Activated T-cell treated with anti-CD3 and anti-CD28 coated beads for 24 hours (primary cell): ENCODE measurements around the gene ASPSCR1.
"Not testable (repeated sequence)": the region's sequence is repeated elsewhere in the genome, so short reads cannot be mapped to it uniquely, and the experiment has no call there.

Experiments used
- DNase-seq: peaks from one replicate; pipeline ENCODE4 v3.0.0-alpha.2; 2020; ENCODE audit warnings: low read depth

Gene ASPSCR1

GRCh38 chr17:81960130-81960958, 17.1 kb upstream of the ASPSCR1 start:
- DNase-seq, result no peak

- no peak for DNase-seq
These were observed 16.3 kb upstream of the ASPSCR1 start, which contains the start of gene NOTUM for GRCh38 chr17:81961087-81961511. TSS of gene NOTUM (minus strand) at chr17:81961187. CDS start at chr17:81960909, 278 bp downstream.

DNA sequence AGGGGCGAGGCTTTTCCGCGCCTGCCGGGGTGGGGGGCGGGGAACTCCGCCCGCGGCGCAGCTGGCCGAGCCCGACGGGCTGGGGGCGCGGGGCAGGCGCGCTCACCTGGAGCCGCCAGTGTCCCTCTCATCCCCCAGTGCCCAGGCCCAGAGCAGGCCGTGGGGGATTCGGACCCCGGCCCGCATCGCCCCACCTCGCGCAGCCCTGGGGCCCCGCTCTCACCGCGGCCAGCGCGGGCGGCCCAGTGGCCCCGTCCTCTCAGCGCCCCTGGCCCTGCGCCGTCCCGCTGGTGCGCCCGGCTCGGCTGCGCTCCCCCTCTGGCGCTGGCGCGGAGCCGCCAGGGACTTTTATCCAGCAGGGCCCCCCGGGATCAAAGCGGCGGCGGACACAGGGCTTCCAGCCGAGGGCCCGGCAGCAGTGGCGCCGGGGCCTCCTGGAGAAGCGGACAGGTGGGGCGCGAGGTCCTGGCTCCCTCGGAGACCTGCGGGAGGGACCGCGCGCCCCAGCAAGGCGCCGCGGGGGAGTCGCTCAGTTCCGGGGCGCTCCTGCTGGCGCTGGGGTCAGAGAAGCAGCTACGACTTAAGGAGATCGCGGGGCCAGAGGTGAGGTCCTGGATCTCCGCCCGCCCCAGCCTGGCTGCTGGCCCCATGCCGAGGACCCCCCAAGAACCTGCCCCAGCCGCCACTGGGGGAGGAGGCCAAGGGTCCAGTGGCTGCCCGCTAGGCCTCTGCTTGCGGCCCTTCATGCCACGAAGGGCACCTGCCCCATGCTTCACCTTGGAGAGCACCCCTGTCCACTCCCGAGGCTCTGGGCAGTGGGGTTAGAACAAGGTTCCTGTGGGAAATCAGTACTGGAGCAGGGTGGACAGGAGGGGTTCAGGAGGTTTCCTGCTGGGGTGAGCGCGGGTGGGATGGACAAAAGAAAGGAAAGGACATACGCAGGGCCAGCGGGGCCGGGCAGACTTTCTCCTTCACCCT, 15.6 kb upstream of the ASPSCR1 start:
- DNase-seq, result no peak

GRCh38 chr17:81962499-81963441, 14.7 kb upstream of the ASPSCR1 start:
- DNase-seq, result no peak

DNA sequence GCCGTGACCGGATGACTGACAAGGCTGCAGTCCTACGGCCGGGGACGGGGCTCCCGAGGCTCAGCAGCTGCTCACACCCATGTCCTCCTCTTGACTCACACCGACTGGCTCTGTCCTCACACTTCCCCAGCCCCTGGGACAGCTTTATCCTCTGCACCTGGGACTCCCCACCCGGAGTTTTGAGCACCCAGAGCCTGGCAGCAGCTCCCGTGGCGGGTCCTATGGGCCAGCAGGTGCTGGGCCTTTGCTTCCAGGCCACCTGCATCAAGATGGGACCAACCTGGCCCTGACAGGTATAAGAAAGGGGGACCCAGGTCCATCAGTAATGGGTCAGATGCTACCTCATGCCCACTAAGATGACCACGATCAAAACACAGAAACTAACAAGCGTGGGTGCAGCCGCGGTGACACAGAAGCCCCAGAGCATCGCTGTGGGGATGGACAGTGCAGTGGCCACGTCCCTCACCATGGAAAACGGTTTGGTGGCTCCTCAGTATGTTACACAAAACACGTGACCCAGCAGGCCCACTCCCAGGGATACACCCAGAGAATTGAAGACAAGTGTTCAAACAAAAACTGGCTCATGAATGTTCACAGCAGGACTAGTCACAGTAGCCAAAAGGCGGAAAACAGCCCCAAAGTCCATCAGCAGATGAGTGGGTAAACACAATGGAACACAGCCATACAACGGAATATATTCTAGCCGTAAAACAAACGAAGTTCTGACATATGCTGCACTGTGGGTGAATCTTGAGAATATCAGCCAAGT, 13.2 kb upstream of the ASPSCR1 start:
- no peak for DNase-seq

- DNase-seq, result no peak
These were observed 10.8 kb upstream of the ASPSCR1 start for GRCh38 chr17:81966343-81967243.

GRCh38 chr17:81967244-81967532, 10.2 kb upstream of the ASPSCR1 start:
- no peak for DNase-seq

DNA sequence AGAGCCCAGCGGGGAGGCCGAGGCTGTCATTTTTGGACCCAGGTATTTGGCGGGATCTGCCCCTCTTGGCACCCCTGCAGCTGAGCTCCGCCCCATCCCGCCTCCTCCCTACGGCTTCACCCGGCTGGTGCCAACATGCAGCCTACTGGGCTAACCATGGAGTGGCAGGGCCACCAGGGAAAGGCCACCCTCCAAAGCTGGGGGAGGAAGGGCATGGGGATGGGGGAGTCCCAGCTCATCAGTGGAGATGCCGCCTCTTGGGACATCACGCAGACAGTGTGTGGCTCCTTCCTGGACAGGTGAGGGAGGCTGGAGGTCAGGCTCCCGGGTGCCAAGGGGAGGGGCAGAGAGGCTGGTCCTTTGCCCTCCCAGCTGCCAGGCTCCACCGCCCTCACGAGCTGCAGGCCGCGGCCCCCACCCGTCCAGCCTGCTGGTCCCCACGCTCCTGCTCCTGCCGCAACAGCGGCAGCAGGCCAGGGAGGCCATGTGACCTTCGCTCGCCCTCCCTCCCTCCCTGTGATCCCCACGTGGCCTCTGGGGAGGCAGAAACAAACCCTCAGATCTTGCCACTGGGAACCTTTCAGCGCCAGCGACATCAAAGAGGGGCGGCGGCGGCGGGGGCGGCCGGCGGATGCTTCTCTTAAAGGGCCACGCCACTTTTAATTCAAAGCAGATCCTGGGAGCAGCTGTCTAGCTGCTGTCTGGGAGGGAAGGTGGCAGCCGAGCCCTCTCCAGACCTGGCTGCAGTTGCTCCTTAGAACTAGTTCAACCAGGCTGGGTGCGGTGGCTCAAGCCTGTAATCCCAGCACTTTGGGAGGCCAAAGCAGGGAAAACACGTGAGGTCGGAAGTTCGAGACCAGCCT, 9.7 kb upstream of the ASPSCR1 start:
- peak; percentile 81 for DNase-seq

GRCh38 chr17:81968396-81968745, 9.1 kb upstream of the ASPSCR1 start:
- no peak for DNase-seq

DNA sequence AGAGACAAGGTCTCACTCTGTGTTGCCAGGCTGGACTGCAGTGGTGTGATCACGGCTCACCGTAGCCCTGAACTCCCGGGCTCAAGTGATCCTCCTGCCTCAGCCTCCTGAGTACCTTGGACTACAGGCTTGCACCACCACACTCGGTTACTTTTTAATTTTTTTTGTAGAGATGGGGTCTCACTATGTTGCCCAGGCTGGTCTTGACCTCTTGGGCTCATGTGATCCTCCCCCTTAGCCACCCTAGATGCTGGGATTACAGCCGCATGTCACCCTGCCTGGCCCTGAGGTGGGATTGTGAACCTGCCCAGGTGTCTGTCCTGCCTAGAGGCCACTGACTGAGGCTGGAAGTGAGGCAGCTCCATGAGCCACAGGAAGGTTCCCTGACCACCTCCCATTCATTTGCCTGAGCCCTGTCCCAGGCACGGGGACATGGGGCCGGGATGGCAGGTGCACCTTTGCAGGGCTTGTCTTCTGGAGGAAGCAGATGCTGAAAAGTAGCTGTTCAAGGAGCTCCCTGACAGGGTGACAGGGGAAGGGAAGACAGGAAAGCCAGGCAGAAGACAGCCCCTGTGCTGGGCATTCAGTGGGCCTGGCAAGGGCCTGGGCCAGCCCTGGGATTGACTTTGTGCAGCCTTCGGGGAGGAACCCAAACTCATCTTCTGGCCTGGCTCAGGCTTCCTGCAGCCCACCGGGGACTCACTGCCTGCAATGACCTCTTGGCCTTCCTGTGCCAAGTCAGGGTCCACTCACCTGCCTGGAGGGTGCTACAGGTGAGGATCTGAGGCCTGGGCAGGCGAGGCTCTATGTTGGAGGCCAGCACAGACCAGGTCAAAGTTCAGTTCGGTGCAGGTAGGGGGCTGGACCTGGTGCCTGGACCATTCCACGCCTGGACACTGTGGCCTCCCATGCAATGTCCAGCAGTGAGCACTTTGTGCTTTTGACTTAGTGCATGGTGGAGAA, 8.3 kb upstream of the ASPSCR1 start:
- no peak for DNase-seq

DNA sequence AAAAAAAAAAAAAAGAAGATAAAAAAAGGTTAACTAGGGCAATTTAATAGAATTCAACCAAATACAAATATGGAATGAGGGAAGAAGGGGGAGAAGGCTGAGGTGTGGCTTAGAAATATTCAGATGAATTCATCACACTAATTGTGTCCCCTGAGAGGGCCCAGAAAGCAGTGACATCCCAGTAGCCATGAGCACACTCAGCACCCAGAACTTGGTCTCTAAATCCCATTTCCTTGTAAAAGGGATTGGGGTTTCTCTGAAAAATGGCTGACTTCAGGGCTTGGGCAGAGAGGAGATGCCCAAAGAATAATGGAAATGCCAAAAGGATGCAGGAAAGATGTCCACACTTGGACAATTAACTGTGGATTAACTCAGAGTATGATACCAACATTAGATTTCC, 4.0 kb upstream of the ASPSCR1 start:
- no peak for DNase-seq

GRCh38 chr17:81976332-81977210, 858 bp upstream of the ASPSCR1 start:
- peak; percentile 24 for DNase-seq

DNA sequence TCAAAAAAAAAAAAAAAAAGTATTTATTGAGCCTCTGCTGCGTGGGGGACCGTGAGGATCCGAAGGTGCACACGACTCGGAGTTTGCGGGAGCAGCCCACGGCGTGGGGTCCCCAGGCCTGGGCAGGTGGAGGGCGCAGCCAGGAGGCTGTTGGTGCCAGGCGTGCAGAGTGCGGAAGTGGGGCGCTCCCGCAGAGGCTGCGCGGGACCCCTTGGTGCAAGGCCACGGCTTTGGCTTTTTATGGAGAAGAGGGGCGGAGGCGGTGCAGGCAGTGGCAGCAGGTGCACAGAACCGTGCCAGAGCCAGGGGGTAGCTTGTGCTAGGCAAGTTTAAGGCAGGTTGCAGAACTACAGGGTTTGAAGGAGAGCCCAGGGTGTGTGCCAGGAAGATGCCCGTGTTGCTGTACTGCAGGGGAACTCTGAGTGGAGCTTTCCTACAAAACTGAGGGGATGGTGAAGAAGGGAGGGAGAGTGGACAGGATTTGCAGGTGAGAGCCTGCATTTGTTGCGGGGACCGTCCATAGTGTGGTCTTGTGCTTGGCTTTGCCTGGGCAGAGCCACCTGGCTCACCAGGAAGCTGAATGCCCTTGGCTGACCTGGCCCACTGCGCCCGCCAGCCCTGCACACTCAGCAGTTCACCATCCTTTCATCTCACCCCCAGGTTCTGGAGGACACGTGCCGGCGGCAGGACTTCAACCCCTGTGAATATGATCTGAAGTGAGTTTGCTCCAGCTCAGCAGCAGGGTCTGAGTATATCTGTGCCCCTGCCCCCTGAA, 1.3 kb downstream of the ASPSCR1 start:
- no peak for DNase-seq

- no peak for DNase-seq
These were observed 2.7 kb downstream of the ASPSCR1 start for GRCh38 chr17:81980122-81980521.

- DNase-seq, result no peak
These were observed 3.4 kb downstream of the ASPSCR1 start for GRCh38 chr17:81980707-81981343.

GRCh38 chr17:81981511-81981910, 4.1 kb downstream of the ASPSCR1 start:
- DNase-seq, result not testable (repeated sequence)
